8988T (cell line): Measurements from ENCODE around the gene CHCHD3.
"Not testable (repeated sequence)": the region's sequence is repeated elsewhere in the genome, so short reads cannot be mapped to it uniquely, and the experiment has no call there.

Source experiments
- DNase-seq: peaks from one replicate; pipeline ENCODE4 v3.0.0; 2011

The CHCHD3 gene

DNA sequence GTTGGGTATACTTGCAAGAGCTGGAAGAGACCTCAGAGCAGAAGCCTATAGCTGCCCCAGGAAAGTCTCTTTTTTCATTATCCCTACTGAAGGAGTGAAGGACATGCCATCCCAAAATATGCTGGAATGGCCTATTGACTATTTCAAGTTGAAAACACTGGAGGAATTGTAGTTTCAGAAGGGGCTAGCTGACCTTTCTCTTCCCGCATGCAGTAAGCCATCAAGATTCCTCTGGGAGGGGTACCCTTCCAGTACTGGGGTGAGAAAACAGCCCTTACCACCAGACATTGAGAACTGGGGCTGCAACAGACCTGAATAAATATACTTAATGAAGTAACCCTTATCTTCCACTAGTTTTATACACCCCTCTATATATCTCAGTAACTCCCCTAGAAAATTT, 41.7 kb downstream of the CHCHD3 start:
- no peak for DNase-seq

DNA sequence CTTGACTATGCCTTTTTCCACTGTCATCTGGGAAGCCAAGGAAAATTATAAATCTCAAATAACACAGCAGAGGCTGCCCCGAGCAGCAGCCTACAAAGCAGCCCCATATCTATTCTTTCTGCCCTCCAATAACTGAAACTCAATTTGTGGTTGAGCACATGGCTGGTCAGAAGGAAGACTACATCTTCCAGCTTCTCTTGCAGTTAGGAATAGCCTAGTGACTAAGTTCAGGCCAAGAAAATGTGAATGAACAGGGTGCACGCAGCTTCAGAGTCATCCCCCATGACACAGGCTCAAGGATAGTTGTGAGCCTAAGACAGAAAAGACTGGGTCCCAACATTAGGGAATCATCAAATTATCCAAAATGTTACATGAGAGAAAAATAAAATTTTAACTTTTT, 42.3 kb downstream of the CHCHD3 start:
- DNase-seq, result no peak

DNA sequence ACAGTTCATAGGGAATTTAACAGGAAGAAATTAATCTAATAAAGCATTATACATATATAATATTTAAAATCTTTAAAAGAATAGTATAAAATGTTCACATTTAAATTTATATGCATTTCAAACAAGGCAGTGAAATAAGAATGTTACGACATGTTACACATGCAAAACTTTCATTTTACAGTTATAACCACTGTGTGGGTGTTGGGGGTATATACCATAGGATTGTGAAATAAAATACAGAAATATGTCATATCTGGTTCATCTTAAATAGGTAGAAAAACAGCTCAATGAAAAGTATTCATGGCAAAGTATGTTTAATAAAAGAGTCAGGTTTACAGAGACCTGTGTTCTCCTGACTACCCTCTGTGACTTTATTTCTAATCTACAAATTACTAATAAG, 45.6 kb downstream of the CHCHD3 start:
- DNase-seq, result no peak

DNA sequence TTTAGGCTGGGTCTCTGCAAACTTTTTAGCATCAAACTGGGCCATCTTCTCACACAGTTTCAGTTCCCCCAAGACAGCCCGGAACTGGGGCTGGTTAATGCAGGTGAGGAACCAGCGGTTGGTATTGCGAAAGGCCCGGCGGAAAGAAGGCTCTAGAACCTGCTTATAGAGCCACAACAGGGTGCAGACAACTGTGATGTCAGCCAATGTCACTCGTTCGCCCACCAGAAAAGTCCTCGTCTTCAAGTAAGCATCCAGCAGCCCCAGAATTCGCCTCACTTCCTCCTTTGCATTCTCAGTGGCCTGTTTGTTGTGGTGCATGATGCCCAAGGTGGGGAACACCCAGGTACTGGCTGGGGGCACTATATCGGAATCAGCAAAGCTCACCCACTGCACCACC, 46.6 kb downstream of the CHCHD3 start:
- not testable (repeated sequence) for DNase-seq

DNA sequence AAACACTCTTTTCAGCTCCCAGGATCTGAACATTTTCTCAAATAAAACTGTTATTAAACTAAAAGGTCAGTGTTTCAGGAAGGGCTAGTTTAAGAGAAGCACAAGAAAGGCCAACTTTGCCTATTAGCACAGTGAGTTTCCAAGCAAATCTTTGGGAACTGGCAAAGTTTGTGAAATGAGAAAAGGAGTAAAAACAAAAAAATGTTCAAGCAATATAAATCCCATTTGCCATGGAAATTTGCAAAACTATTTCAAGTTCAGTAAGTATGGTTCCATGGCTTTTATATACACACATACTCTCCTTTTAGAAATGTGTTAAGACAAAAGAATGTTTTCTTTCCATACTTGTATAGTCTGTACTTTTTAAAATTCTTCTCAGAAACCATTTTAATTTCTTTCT, 51.5 kb downstream of the CHCHD3 start:
- no peak for DNase-seq

DNA sequence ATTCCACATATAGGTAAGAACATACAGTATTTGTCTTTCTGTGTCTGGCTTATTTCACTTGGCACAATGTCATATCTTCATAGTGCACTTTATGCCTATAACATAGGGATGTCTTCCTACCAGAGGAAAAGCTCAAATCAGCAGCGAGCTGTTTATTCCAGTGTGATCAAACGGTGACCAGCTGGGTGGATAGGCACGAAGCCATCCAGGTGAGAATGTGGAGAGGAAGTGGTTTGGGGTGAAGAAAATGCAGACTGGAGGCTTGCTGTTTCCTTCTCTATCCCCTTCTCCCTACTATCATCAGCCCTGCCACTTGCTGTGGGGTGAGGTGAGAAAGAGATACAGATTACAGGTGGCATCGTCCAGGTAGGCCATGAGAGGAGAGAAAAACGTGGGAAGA, 52.4 kb downstream of the CHCHD3 start:
- no peak for DNase-seq

DNA sequence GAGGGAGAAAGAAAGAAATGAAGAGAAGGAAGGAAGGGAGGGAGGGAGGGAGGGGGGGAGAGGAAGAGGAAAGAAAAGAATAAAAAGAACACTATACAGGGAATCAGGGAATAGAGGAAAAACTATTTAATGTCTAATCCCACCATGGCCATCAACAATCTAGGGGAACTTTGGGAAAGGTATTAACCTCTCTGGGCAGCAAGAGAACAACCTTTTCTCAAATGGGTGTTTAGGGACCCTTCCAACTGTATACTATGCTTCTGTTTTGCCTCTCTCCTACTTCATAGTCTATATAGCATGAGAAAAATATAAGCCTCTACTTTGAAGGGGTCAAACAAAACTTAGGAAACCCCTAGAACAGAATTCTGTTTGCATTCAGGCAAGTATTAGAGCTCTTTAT, 54.5 kb downstream of the CHCHD3 start:
- no peak for DNase-seq

DNA sequence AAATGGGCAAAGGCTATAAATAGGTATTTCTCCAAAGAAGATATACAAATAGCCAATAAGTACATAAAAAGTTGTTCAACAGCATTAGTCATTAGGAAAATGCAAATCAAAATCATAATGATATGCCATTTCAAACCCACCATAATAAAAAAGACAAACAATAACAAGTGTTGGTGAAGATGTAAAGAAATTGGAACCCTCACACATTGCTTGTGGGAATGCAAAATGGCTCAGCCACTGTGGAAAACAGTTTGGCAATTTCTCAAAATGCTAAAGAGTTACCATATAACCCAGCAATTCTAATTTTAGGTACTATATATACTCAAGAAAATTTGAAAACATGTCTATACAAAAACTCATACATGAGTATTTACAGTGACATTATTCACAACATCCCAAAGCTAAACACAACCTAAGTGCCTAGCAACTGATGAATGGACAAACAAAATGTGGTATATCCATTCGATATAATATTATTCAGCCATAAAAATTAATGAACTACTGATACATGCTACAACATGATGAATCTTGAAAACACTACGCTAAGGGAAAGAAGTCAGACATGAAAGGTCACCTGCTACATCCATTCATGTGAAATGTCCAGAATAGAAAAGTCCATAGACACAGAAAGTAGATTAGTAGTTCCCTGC, 55.6 kb downstream of the CHCHD3 start:
- DNase-seq, result no peak

DNA sequence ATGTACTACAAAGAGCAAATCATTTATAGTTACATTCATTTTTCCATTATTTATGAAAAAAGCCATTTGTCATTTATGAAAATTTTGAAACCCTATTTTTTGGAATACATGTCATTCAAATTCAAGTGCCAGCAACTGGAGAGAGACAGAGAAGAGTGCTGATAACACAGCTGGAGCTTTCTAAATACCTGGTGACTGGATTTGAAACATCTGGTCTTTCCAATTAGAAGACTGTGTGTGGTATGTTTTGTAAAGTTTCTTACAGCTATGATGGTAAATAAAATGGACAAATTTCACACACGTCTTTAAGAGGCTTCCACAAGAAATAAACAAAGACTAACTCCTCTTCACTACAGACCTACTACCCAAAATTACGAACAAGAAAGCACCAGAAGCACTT, 56.8 kb downstream of the CHCHD3 start:
- no peak for DNase-seq

DNA sequence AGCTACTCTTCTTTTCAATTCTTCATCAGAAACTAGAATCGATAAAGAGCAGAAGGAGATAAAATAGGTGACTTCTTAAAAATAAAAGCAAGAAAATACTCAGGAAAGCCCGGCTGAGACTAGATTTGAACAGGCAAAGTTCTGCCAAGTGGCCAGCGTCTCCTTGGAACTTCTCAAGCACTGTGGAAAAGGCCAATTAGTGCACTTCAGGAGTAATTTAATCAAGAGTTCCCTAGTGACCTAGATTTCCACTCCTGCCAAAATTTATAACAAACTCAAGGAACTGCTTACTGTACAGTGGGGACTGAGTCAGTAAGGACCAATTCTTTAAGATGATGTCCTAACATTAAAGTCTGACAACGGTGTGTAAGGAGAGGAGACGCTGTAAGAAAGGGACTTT, 57.3 kb downstream of the CHCHD3 start:
- no peak for DNase-seq

DNA sequence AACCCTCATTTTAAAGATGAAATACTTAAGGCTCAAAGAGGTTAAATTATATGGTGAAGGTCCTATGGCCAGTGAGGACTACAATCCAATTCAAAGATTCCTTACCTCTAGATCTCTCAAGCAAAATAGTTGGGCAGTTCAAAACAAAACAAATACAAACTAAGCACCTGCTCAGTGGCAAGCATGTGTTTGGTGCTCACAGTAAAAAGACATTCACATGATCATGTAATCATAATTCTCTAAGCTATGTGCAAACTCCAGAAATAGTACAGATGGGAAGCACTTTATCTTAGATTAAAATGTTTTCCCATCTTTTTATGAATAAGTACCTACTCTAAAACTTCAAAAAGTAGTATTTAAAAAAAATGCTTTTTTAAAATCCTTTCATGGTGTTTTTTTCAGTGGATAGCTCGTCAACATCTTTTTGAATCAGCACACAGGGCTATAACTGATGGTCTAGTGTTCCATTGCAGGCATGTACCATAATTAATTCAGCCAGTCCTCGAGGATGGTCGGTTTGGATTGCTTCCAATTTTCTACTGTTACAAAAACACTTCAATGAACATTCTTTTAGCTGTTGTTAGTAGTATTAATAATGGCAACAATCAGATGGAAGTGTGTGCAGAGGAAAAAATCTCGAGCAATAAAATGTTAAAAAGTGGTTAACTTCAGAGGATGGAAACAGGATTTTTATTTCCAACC, 58.4 kb downstream of the CHCHD3 start:
- no peak for DNase-seq

DNA sequence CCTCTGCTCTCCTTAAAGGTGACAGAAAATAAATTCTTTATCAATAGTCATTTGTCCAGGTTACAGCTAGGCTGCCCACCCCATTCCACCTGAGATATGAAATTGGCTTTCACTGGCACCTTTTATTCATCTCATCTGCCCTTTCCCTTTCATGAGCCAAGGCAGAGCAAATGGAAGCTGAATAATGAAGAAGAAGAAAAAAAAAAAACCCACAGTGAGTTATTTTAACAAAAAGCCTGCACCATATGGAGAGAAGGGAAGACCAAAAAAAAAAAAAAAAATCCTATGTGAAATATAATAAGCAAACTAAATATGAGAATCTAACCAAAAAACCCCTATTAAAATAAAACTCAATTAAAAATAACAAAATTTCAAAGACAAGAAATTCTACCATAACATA, 59.2 kb downstream of the CHCHD3 start:
- DNase-seq, result no peak

DNA sequence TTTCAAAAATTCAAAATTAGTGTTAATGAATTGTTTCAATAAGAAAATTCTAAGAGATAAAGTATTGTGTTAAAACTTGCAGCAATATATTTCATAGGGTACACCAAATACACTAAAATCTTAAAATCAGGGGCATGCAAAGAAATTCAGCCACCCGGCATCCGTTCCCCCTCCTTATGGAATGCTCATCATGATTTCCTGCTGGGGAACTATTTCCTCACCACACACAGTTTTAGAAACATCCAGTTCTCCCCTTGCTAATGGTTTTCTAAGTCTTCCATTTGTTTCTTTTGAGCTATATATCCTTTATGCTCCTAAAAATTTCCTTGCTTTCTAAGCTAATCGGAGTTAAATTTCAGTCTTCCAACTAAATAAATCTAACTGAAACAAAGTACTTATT, 60.7 kb downstream of the CHCHD3 start:
- no peak for DNase-seq

DNA sequence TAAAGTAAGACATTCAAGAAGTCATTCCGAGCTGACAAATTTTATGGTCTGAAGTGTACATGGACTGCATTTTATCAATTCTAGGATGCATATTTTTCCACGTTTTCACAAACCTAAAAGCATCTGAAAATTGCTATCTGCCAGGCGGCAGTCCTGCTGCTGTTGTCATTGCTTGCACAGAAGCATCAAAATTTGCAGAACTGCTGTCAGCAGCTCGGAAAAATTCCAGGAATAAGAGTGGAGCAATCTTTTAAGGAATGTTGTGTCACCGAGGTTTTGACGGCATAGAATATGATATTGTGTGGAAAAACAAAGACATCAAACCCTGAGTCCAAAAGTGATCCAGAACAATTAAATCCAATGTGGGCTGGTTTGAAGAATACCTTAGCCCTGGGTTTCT, 61.4 kb downstream of the CHCHD3 start:
- no peak for DNase-seq

DNA sequence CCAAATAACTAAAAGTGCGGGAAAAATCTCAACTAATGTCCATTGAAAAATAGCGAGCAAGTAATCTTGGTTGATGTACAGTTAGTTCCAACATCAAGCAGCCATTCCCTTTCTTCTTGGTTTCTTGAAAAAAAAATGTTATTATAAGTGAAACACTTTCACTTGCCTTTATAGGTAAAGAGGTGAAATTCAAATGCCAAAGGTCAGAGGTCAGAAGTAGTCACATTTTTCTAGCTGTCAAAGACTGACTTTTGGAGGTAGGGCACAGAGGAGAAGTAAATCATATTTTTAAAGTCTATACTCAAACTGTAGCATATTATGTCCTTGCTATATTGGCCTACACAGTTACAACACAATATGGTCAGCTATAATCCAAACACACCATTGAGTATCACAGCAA, 62.3 kb downstream of the CHCHD3 start:
- no peak for DNase-seq

DNA sequence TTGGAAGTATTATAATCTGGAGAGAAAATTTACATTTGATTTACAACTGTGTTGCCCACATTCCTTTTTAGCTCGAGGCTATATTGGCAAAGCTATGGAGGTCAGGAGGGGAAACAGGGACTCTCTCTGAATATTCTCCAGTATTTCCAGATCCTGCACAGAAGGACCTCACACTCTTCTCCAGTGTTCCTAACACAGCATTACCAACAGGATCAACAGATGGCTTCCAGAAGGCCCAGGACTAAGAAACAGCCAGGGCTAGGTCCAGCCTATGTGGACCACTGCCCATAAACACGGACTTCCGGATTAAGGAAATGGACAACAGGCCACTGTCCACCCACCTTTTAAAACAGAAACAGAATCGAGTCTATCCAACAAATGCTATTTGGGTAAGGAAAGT, 65.3 kb downstream of the CHCHD3 start:
- no peak for DNase-seq

DNA sequence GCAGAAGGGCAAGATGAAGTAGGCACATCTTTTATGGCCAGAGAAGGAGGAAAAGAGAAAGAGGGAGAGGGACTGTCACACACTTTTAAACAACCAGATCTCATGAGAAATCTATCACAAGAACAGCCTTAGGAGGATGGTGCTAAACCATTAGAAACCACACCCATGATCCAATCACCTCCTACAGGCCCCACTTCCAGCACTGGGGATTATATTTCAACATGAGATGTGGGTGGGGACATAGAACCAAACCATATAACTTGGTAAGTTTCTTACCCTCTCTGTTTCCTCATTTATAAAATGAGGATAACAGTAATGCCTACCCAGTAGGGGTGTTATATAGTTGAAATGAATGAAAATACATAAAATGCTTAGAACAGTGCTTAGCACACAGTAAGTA, 66.0 kb downstream of the CHCHD3 start:
- DNase-seq, result no peak

DNA sequence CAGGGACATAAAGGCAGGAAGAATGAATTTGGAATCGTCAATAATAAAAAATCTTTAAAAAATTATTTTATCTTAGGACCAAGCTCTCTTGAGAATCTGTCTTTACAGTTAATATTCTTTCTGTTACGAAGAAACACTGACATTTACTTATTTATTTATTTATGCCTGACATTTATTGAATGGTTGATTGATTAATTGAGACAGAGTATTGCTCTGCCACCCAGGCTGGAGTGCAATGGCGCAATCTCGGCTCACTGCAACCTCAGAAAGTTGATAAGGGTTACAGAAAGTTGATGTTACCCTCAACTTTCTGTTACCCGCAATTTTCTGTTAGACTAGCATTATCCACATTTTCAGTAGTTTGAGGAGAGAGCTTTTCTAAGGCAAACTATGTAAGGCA, 70.1 kb downstream of the CHCHD3 start:
- DNase-seq, result no peak

DNA sequence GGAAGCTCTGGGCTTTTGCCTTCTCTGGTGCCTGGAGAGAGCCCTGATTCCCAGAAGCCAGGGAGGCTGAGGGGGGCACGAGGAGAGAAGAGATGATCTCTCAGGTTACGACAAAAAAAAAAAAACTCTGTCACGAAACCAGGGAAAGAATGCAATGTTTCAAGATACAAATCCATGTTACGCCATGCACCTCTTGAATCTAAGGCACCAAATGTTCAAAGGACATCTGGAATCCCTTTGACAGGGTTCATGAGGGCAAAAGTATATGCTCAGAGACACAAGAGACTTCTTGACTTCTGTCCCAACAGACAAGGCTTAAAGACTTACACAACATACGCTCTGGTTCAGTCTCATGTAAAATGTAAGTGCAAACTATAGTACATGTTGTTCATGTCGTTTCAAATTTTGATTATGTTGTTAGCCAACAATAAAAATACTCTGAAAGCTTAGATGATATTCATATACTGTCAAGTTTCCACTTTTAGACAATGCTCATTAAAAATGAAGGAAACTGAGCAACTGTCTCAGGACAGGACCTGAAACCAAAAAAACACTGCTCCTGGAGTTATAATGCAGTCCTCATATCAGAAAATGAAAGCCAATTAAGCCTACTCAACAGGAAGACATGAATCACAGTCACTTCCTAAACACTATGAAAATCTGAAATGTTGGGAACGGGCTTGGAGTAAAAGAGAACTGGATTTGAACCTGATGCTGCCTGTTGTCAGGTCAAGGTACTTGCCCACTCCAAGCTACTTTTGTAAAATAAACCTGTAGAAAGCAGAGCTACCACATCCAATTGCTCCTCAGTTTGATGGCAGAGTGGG, 72.3 kb downstream of the CHCHD3 start:
- DNase-seq, result no peak

DNA sequence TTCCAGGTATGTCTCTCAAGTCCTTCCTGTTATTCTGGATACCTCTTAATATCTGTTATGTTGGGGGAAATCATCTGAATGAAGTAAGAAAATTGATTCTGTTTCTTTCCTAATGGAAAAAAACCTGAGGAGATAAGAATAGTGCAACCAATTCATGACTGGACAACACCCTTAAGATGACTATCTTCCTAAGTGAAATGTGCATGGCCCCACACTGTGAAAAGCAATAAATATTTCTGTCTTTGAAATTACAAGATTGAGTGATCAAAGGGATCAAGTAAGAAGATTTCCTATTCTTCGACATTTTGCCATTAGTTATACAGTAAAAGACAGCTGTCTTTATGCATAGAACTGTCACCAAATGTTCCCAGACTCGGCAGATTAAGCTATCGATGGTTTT, 73.9 kb downstream of the CHCHD3 start:
- no peak for DNase-seq

DNA sequence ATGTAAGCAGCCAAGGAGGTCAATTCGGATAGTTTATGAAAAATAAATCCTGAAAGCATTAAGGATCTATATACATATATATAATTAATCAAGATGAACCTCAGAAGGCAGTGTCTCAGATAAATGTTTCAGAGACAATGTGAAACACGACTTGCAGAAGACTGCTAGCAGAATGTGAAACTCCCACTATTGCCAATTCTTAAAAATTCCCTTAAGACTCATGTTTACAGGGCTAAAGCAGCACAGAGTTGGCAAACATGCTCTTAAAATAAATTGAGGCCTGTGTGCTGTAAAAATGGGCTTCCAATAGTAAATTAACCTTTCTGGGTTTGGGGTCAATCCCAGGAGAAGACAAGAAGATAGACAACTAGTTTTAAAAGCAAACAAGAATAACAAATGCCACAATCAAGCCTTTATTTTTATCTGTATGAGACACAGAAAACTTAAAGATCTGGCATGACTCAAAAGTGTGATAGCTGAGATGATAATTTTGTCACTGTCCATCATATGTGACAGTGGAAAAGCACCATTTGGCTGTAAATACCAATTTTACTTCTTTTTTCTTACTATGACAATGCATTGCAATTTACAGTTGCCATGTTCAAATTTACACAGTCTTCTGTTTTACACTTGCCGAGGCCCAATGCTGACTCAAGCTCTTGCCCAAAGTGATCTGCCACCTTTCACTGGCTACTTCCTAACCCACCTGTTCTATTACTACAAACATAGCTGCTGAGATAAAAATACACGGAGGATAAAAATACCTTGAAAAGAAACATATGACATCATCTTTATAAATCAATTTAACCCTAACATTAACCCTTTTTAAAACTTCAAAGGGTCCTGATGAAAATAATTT, 78.6 kb downstream of the CHCHD3 start:
- DNase-seq, result no peak

DNA sequence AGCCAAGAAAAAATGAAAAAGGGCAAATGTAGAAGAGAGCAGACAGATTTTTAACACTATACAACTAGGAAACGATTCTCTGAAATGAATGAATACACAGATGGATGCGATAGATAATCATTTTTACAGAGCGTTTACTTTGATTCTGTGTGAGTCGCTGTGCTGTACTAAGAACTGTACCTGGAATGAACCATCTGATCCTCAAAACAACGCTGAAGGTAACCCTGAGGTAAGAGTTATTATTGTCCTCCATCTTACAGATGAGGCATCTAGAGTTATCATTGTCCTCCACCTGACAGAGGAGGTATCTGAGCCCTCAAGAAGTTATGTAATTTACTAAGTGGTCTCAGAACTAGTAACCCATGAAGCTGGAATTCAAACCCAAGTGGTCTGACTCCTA, 80.2 kb downstream of the CHCHD3 start:
- no peak for DNase-seq

DNA sequence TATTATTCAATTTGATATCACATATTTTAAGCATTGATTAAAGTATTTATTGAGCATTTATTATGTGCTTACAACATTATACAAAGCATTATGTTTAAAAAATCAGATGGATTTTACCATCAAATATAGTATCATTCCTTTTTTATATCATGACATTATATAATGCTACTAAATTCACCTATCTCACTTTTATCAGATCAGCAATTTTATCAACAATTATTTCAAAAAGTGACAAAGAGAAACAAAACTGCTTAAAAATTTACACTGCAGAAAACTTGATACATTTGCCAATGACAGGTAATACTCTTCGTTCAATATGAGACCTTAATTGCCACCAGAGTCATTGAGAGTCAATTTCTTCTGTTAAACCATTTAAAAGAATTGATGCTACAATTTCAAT, 82.0 kb downstream of the CHCHD3 start:
- DNase-seq, result no peak
